Stomach (tissue), 9 donors: Measurements from ENCODE around the gene TFIP11. TPM values are rescaled to one million over a fixed set of nuclear protein-coding genes. Genes with fewer than 3 reads are reported as not detected.

Experiments
- DNase-seq, 2 donors: peaks; one replicate each; pipeline versions ENCODE4 v3.0.0 to v3.0.0-alpha.2; 2013 to 2019
- H3K27ac ChIP-seq, 5 donors: fragments of 200-600 bp in 4 of 5; sonication (generic) in 4 of 5; one replicate each; pipeline ENCODE4 v1.5.1; 2013 to 2019; ENCODE audit warnings: mild to moderate bottlenecking in 1 of 5, moderate library complexity in 1 of 5
- H3K27me3 ChIP-seq, 3 donors: fragments of 200-600 bp; sonication (generic); one replicate each; pipeline ENCODE4 v1.5.1; 2017 to 2019; ENCODE audit warnings: mixed run types in 1 of 3
- H3K36me3 ChIP-seq, 4 donors: fragments of 200-600 bp; sonication (generic); 1 replicate in 3 of 4; 2 replicates in 1 of 4; pipeline ENCODE4 v1.5.1; 2016 to 2019
- H3K4me1 ChIP-seq, 4 donors: fragments of 200-600 bp; sonication (generic); one replicate each; pipeline ENCODE4 v1.5.1; 2016 to 2019
- H3K4me3 ChIP-seq, 4 donors: fragments of 200-600 bp; sonication (generic) in 3 of 4; one replicate each; pipeline ENCODE4 v1.5.1; 2016 to 2019; ENCODE audit warnings: mild to moderate bottlenecking in 1 of 4
- H3K9me3 ChIP-seq, 4 donors: fragments of 200-600 bp; sonication (generic); one replicate each; pipeline ENCODE4 v1.5.1; 2016 to 2019
- CTCF ChIP-seq, 7 experiments: fragments of 450-650 bp in 4 of 7; fragments of 200-600 bp in 3 of 7; sonication (generic) in 3 of 7; IDR thresholded peaks; one replicate each; pipeline ENCODE4 v1.5.1; 2016 to 2019; ENCODE audit warnings: antibody characterized with exemption in 7 of 7, control low read depth in 2 of 7, mild to moderate bottlenecking in 1 of 7
- EP300 ChIP-seq: sonication (generic); formaldehyde crosslinking; IDR thresholded peaks from one replicate; pipeline ENCODE4 v1.6.1; 2017; ENCODE audit warnings: antibody characterized with exemption
- POLR2A ChIP-seq, 4 donors: fragments of 450-650 bp; IDR thresholded peaks; one replicate each; pipeline ENCODE4 v1.6.1; 2016; ENCODE audit warnings: antibody characterized with exemption in 4 of 4, control low read depth in 2 of 4, mild to moderate bottlenecking in 1 of 4, moderate library complexity in 1 of 4
- POLR2AphosphoS5 ChIP-seq, 3 donors: sonication (generic); formaldehyde crosslinking; IDR thresholded peaks; one replicate each; pipeline ENCODE4 v1.6.1; 2016; ENCODE audit warnings: antibody characterized with exemption in 3 of 3
- WGBS, 5 donors: extraction: QIAGEN DNeasy Blood & Tissue Kit in 3 of 5; methylation state at CpG; one replicate each; pipeline versions ENCODE4 v1.1.5 to v1.1.7; 2013 to 2018; 5-methylcytosine and 5-hydroxymethylcytosine counted together
- intact Hi-C: fragments of 100-400 bp; cut with DNase I; formaldehyde crosslinking; loops from one replicate; pipeline ENCODE4 v1.15.1; 2023; ENCODE audit warnings: low total_unique reads
- polyA plus RNA-seq, 3 donors: library from polyadenylated mRNA; stranded (reverse); fragments of 200-250 nt; gene quantifications; one replicate each; pipeline ENCODE4 v1.2.3, GENCODE V29; 2013
- total RNA-seq, 5 donors: library from RNA; depleted of rRNA; stranded (reverse); fragments of >200 nt; gene quantifications; one replicate each; pipeline versions ENCODE4 v1.1.0 to v1.2.3, GENCODE V29; 2014 to 2016
- donor health status: healthy with polysubstance abuse.
- donor health status: Bipolar disorder and iron deficiency.
- donor health status: healthy.

TFIP11 gene
- total and polyA plus RNA-seq, 8 donors, result 11.6 to 48.7 (median 22.3) TPM

- Histone ChIP-seq H3K4me3 (no peak overlapping the region), H3K9me3 (no peaks in the 10 kb centered on the region), H3K27me3 (no peaks in the 10 kb centered on the region), H3K4me1 (peaks cover 0 to 15% (median 0%) of the 10 kb centered on the region in 4 donors), H3K36me3 (peaks cover 0 to 27% (median 20%) of the 10 kb centered on the region in 4 donors), H3K27ac (no peak overlapping the region)
- 73 to 81% (median 79%) methylated on average over 15 of the region's 15 CpGs for WGBS, 5 donors
- DNase-seq, result peak in 1 of 2 donors; percentile 21
- intact Hi-C loops, result no loop called here
- TF ChIP-seq EP300 (no peak), POLR2A (IDR thresholded peaks at IDR 0.05) (no peak), CTCF (IDR thresholded peaks at IDR 0.05) (no peak), POLR2AphosphoS5 (IDR thresholded peaks at IDR 0.05) (no peak)
Measured at GRCh38 chr22:26445577-26446275, 66.5 kb downstream of the TFIP11 start.

- no peak overlapping the region for H3K4me3 ChIP-seq
- intact Hi-C loops, result no loop called here
- peak in 1 of 2 donors; percentile 51 for DNase-seq
- H3K36me3 ChIP-seq, result peaks cover 0 to 17% (median 11%) of the 10 kb centered on the region in 4 donors
- H3K27ac ChIP-seq, result no peak overlapping the region
- H3K27me3 ChIP-seq, result no peaks in the 10 kb centered on the region
- H3K9me3 ChIP-seq, result no peaks in the 10 kb centered on the region
- peaks cover 0 to 15% (median 0%) of the 10 kb centered on the region in 4 donors for H3K4me1 ChIP-seq
- WGBS, 5 donors, result 63 to 85% (median 77%) methylated on average over 8 of the region's 8 CpGs
- TF ChIP-seq CTCF (IDR thresholded peaks at IDR 0.05) (no peak), POLR2AphosphoS5 (IDR thresholded peaks at IDR 0.05) (no peak), POLR2A (IDR thresholded peaks at IDR 0.05) (no peak), EP300 (no peak)
Measured at GRCh38 chr22:26444777-26445176, 67.5 kb downstream of the TFIP11 start.

- 88 to 92% (median 90%) methylated on average over 16 of the region's 16 CpGs for WGBS, 5 donors
- no peak for DNase-seq
- intact Hi-C loops, result no loop called here
- H3K27ac ChIP-seq, result no peak overlapping the region
- no peak for TF ChIP-seq CTCF (IDR thresholded peaks at IDR 0.05)
- TF ChIP-seq POLR2A (IDR thresholded peaks at IDR 0.05), result no peak
- TF ChIP-seq EP300, result no peak
- TF ChIP-seq POLR2AphosphoS5 (IDR thresholded peaks at IDR 0.05), result no peak
- peaks cover 0 to 14% (median 9%) of the 10 kb centered on the region in 4 donors for H3K36me3 ChIP-seq
- no peak overlapping the region for H3K4me3 ChIP-seq
- H3K27me3 ChIP-seq, result no peaks in the 10 kb centered on the region
- no peaks in the 10 kb centered on the region for H3K9me3 ChIP-seq
- H3K4me1 ChIP-seq, result peaks cover 0 to 17% (median 1%) of the 10 kb centered on the region in 4 donors
Measured at GRCh38 chr22:26443901-26444690, 68.2 kb downstream of the TFIP11 start.

- no peak overlapping the region for H3K27ac ChIP-seq
- H3K27me3 ChIP-seq, result no peaks in the 10 kb centered on the region
- no peak for DNase-seq
- peaks cover 2 to 23% (median 13%) of the 10 kb centered on the region in 4 donors for H3K4me1 ChIP-seq
- H3K36me3 ChIP-seq, result peaks cover 0 to 14% (median 9%) of the 10 kb centered on the region in 4 donors
- H3K9me3 ChIP-seq, result no peaks in the 10 kb centered on the region
- no peak overlapping the region for H3K4me3 ChIP-seq
- no peak for TF ChIP-seq CTCF (IDR thresholded peaks at IDR 0.05)
- no peak for TF ChIP-seq EP300
- no peak for TF ChIP-seq POLR2AphosphoS5 (IDR thresholded peaks at IDR 0.05)
- TF ChIP-seq POLR2A (IDR thresholded peaks at IDR 0.05), result no peak
- intact Hi-C loops, result no loop called here
- WGBS, 5 donors, result 89 to 94% (median 90%) methylated on average over 4 of the region's 4 CpGs
Measured at GRCh38 chr22:26442086-26442756, 70.1 kb downstream of the TFIP11 start.
